ENCODE results near the gene LTK.

DNA sequence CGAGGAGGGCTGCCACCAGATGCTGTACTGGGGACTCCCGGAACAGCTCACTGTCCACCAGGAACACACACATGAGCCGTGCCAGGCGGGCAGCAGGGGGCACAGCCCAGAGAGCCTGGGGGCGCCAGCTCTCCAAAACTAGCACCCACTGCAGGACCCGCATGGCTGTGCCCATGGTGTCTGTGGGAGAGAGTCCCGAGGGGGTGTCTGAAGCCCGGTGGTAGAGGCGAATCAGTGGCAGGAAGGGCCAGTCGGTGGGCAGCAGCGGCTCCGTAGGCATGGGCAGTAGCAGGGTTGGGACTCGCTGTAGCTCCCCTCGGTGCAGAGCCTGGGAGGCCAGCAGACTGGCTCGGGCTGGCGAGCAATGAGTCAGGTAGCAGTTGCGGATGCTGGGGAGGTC lies 7.0 kb upstream of the LTK start:
- TF ChIP-seq CTCF (IDR thresholded peaks at IDR 0.05) (no peak), POLR2AphosphoS5 (IDR thresholded peaks at IDR 0.05; ENCODE audit: low read depth, low read length) (no peak), TCF7L2 (IDR thresholded peaks at IDR 0.05; ENCODE audit: low read depth, low read length) (no peak), SIN3A (IDR thresholded peaks at IDR 0.05; ENCODE audit: borderline replicate concordance, insufficient read depth, low read depth, low read length) (no peak)
- TF ChIP-seq, protein P1, sequence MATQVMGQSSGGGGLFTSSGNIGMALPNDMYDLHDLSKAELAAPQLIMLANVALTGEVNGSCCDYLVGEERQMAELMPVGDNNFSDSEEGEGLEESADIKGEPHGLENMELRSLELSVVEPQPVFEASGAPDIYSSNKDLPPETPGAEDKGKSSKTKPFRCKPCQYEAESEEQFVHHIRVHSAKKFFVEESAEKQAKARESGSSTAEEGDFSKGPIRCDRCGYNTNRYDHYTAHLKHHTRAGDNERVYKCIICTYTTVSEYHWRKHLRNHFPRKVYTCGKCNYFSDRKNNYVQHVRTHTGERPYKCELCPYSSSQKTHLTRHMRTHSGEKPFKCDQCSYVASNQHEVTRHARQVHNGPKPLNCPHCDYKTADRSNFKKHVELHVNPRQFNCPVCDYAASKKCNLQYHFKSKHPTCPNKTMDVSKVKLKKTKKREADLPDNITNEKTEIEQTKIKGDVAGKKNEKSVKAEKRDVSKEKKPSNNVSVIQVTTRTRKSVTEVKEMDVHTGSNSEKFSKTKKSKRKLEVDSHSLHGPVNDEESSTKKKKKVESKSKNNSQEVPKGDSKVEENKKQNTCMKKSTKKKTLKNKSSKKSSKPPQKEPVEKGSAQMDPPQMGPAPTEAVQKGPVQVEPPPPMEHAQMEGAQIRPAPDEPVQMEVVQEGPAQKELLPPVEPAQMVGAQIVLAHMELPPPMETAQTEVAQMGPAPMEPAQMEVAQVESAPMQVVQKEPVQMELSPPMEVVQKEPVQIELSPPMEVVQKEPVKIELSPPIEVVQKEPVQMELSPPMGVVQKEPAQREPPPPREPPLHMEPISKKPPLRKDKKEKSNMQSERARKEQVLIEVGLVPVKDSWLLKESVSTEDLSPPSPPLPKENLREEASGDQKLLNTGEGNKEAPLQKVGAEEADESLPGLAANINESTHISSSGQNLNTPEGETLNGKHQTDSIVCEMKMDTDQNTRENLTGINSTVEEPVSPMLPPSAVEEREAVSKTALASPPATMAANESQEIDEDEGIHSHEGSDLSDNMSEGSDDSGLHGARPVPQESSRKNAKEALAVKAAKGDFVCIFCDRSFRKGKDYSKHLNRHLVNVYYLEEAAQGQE (IDR thresholded peaks at IDR 0.05; ENCODE audit: insufficient read depth in 1 of 2, low read depth in 2 of 2, low read length in 1 of 2): no peak
